WI38 (cell line): ENCODE data around the gene TLCD3B.

Experiments used
- H3K4me3 ChIP-seq: 2 replicates; pipeline ENCODE4 v1.5.1; 2011; ENCODE audit warnings: low read depth, mild to moderate bottlenecking, control low read depth, low read length
- CTCF ChIP-seq: IDR thresholded peaks from 2 replicates; pipeline ENCODE4 v1.5.1; 2012; ENCODE audit warnings: low read depth, mild to moderate bottlenecking, control low read depth, low read length

TLCD3B gene

DNA sequence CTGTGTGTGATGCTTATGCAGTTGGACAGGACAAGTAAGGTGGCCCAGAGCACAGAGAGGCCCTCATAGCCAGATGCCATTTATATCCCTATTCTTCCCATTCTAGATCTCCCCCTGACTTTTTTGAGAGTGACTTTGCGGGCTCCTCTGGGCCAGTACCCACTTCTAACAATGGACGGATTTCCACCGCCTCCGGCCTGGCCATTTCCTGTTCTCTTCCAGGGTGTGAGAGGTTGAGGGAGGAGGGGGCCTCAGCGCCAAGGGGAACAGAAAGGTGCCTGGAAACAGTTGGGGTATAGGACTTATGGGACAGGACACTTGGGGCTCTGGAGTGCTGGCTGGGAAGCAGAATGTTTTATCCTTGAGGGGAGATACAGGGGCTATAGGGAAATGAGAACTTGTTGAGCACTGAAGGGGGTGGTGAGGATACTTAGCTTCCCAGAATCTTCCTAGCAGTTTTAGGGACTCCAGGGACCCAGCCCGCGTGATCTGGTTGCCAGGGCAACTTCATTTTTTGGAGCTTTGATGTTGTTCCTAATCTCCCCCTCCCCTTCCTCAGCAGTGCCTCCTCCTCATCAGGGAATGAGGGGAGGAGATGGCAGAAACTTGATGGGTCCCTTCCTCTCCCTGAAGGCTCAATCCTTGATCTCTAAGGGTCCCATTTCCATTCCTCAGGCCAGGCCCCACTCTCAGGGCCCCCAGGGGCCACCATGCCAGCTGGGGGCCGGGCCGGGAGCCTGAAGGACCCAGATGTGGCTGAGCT lies 53.8 kb downstream of the TLCD3B start:
- H3K4me3 ChIP-seq, result no peak overlapping the region
- TF ChIP-seq CTCF, result no peak

- peak overlapping the region; percentile 85 for H3K4me3 ChIP-seq
- no peak for TF ChIP-seq CTCF
Measured at GRCh38 chr16:29975811-29976511, 55.1 kb downstream of the TLCD3B start.

DNA sequence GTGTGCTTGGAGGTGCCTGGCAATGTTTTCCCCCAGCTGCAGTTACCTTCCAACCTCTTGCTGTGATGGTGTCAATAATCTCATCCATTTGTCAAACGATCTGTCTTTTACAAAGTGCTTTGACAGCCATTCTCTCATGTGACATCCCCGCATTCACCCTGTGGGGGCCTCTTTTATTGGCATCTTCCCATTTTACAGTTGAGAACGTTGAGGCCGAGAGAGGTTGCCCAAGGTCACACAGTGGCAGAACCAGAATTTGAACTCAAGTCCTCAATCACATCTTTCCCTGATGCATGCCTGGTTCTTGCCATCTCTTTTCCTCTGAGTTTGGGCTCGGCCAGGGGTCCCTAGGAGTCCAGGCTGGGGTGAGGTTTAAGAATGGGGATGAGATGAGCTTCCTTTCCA lies 55.9 kb downstream of the TLCD3B start:
- H3K4me3 ChIP-seq, result peak overlapping the region; percentile 85
- no peak for TF ChIP-seq CTCF
